ENCODE measurements around the gene PDSS2.
A peak's percentile ranks its signal among the peaks of the same experiment; 100 is the strongest.

PDSS2 gene

GRCh38 chr6:107105511-107106116 lies 353.8 kb downstream of the PDSS2 start:
- H3F3A ChIP-seq (ENCODE audit: insufficient read depth, low read length), result no peaks in the 10 kb centered on the region; the same call in 1 of the 2 replicates
- H2AFZ ChIP-seq (ENCODE audit: low read length), result no peak overlapping the region
- peaks cover 4% of the 10 kb centered on the region; the same call in 1 of the 2 replicates for H3K36me3 ChIP-seq (ENCODE audit: insufficient read depth, low read length)
- H3K4me3 ChIP-seq (ENCODE audit: low read depth, low read length, poor library complexity, severe bottlenecking), result no peak overlapping the region
- TF ChIP-seq, protein P1, sequence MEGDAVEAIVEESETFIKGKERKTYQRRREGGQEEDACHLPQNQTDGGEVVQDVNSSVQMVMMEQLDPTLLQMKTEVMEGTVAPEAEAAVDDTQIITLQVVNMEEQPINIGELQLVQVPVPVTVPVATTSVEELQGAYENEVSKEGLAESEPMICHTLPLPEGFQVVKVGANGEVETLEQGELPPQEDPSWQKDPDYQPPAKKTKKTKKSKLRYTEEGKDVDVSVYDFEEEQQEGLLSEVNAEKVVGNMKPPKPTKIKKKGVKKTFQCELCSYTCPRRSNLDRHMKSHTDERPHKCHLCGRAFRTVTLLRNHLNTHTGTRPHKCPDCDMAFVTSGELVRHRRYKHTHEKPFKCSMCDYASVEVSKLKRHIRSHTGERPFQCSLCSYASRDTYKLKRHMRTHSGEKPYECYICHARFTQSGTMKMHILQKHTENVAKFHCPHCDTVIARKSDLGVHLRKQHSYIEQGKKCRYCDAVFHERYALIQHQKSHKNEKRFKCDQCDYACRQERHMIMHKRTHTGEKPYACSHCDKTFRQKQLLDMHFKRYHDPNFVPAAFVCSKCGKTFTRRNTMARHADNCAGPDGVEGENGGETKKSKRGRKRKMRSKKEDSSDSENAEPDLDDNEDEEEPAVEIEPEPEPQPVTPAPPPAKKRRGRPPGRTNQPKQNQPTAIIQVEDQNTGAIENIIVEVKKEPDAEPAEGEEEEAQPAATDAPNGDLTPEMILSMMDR (IDR thresholded peaks at IDR 0.05; ENCODE audit: low read length), result no peak
- no peak for TF ChIP-seq EZH2 (IDR thresholded peaks at IDR 0.05; ENCODE audit: borderline replicate concordance, low read length)
- no peaks in the 10 kb centered on the region for H4K20me1 ChIP-seq (ENCODE audit: insufficient read depth, low read length)
- H3K27ac ChIP-seq (ENCODE audit: low read depth, low read length, poor library complexity, severe bottlenecking), result peak overlapping the region; percentile 71
- H3K9me2 ChIP-seq (ENCODE audit: low read depth, low read length), result no peaks in the 10 kb centered on the region
- H3K9ac ChIP-seq (ENCODE audit: low read length), result peak overlapping the region; percentile 10; the same call in 1 of the 2 replicates
- H3K79me2 ChIP-seq (ENCODE audit: insufficient read depth, low read length), result 0 out of 2 replicates have a peak, but pooled peaks cover 1% of the 10 kb centered on the region
- no peaks in the 10 kb centered on the region for H3K27me3 ChIP-seq (ENCODE audit: insufficient read depth, low read length)
- H3K4me1 ChIP-seq (ENCODE audit: insufficient read depth, low read length, severe bottlenecking), result peaks cover 84% of the 10 kb centered on the region
- H3K9me3 ChIP-seq (ENCODE audit: low read length), result no peaks in the 10 kb centered on the region
- H3K4me2 ChIP-seq (ENCODE audit: low read length), result no peak overlapping the region

DNA sequence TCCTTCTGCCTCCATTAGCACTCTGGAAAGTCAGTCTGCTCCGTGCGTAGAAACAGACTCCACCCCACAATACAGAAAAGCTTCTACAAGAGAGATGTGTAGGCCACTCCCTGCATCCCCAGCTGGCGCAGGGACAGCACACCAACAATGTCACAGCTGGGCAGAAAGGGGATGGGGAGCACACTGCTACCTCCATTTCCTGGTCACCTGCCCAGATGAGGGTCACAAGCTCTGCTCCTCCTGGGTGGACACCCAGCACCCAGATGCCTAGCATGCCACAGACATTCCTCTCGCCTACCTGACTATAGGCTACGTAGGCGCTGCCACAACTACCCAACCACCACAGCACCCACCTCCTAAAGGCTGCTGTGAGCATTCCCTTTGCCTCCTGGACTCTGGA lies 356.3 kb downstream of the PDSS2 start:
- H3K4me1 ChIP-seq (ENCODE audit: insufficient read depth, low read length, severe bottlenecking), result peaks cover 82% of the 10 kb centered on the region
- no peaks in the 10 kb centered on the region for H4K20me1 ChIP-seq (ENCODE audit: insufficient read depth, low read length)
- TF ChIP-seq, protein P1 (IDR thresholded peaks at IDR 0.05; ENCODE audit: low read length), result no peak
- TF ChIP-seq EZH2 (IDR thresholded peaks at IDR 0.05; ENCODE audit: borderline replicate concordance, low read length), result no peak
- H2AFZ ChIP-seq (ENCODE audit: low read length), result no peak overlapping the region
- H3K4me2 ChIP-seq (ENCODE audit: low read length), result peak overlapping the region; percentile 48
- peaks cover 12% of the 10 kb centered on the region; the same call in 1 of the 2 replicates for H3K36me3 ChIP-seq (ENCODE audit: insufficient read depth, low read length)
- no peaks in the 10 kb centered on the region for H3K27me3 ChIP-seq (ENCODE audit: insufficient read depth, low read length)
- H3K79me2 ChIP-seq (ENCODE audit: insufficient read depth, low read length), result 0 out of 2 replicates have a peak, but pooled peaks cover 2% of the 10 kb centered on the region
- no peaks in the 10 kb centered on the region for H3K9me3 ChIP-seq (ENCODE audit: low read length)
- peak overlapping the region; percentile 26 for H3K4me3 ChIP-seq (ENCODE audit: low read depth, low read length, poor library complexity, severe bottlenecking)
- H3K9ac ChIP-seq (ENCODE audit: low read length), result peak overlapping the region; percentile 47
- no peaks in the 10 kb centered on the region; the same call in 1 of the 2 replicates for H3F3A ChIP-seq (ENCODE audit: insufficient read depth, low read length)
- H3K9me2 ChIP-seq (ENCODE audit: low read depth, low read length), result no peaks in the 10 kb centered on the region
- peak overlapping the region; percentile 92 for H3K27ac ChIP-seq (ENCODE audit: low read depth, low read length, poor library complexity, severe bottlenecking)

All from OCI-LY1 (cell line).